HK-2 (cell line): ENCODE results near the gene SUSD6.

Source experiments
- DNase-seq: peaks from one replicate; pipeline ENCODE4 v3.0.0-alpha.2; 2018; ENCODE audit not compliant: unreplicated experiment

Gene SUSD6

GRCh38 chr14:69763761-69764510 lies 152.5 kb downstream of the SUSD6 start:
- no peak for DNase-seq
